GM18526 (cell line): ENCODE measurements around the gene IPO8.

ENCODE experiments used
- POLR2A ChIP-seq: IDR thresholded peaks from 3 replicates; pipeline ENCODE4 v1.6.1; 2011; ENCODE audit not compliant: insufficient read length; ENCODE audit errors: extremely low read depth

The IPO8 gene

DNA sequence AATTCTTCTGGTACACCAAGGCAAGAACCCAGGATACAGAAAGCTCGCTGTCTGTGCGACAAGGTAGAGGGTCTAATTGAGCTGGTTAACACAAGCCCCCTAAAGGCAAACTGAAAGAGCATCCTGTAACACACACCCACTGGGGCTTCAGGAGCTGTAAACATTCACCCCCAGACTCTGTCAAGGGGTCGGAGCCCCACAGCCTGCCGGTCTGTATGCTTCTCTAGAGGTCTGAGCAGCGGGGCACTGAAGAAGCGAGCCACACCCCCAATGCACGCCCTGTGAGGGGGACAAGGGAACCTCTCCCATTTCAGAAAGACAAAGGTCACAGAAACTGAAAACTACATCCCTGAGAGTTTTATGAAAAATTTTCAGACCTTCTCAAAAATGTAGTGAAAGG lies 1.3 kb upstream of the IPO8 start:
- no peak for TF ChIP-seq POLR2A

DNA sequence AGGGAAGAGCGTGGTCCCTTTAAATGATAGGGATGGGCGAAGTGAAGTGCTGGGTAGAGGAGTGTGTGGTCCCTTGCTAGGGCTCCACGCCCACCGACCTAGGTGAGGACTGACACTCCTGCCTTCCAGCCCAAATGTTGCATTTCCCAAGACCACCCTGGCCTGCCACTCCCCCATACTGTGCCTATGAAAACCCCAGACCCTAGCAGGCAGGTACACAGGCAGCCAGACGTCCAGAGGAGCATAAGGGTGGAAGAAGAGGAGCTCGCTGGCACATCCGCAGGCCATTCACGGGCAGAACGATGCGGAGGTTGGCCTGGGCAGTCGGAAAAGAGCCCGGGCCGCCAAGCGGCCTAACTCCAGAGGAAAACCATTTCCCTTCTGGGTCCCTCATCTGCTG lies 817 bp upstream of the IPO8 start:
- TF ChIP-seq POLR2A = no peak

DNA sequence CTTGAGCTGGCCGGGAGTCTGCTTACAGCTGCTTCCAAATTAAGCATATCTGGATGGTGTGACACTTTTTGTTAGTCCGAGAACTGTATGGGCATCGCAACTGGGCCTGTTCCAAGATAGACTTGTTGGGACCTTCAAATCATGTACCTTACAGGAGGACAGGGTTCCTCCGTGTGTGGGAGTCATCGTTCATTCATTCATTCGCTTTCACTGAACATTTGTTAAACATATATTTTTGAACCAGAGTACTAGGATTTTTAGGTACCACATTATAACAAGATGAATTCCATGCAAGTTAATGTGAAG lies 387 bp upstream of the IPO8 start:
- no peak for TF ChIP-seq POLR2A

DNA sequence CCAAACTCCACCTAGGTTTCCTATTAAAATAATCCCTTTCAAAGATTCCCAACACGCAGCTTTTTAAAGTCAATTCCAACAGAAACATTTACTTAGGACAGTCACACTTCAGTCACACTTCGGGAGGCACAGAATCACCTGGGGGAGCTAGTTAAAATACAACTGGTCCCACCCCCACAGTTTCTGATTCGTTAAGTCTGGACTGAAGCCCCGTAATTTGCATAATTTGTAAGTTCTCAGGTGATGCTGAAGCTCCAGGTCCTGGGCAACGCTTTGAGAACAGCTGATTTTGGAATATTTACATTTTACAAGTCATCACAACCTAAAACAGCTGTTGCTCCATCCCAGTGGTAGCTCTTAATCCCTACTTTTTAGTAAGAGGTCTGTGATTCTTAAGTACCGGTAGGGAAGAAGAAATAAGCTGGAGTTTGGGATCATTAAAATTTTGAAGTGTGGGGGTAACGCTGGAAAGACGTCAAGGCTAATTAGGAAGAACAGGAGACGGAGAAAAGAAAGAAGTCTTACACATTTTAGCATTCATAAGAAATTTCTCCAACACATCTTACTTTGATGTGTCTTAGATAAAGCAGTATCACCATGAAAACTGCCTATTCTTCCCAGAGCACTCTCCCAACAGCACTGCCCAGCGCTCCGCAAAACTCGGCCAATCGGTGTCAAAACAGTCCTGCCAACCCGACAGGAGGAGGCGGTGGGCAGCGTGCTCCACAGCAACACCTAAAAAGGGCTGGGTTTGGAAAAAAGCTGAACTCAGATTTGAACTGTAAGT lies 1.1 kb downstream of the IPO8 start:
- no peak for TF ChIP-seq POLR2A

DNA sequence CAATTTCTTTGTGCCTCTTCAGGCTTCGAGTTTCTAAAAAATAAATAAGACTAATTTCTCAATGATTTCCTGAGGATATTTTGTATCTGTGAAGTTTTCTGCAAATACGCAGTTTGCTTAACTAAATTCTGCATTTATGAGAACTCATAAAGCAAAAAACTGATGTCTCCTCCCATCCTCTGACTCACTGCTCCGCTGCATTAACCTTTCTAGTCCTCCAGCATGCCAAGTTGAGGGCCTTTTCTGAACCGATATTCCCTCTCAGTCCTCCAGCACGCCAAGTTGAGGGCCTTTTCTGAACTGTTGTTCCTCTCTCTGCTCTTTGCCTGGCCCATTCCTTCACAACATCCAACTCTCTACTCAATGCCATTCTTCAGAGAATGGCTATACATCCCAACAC lies 3.2 kb downstream of the IPO8 start:
- TF ChIP-seq POLR2A = no peak

DNA sequence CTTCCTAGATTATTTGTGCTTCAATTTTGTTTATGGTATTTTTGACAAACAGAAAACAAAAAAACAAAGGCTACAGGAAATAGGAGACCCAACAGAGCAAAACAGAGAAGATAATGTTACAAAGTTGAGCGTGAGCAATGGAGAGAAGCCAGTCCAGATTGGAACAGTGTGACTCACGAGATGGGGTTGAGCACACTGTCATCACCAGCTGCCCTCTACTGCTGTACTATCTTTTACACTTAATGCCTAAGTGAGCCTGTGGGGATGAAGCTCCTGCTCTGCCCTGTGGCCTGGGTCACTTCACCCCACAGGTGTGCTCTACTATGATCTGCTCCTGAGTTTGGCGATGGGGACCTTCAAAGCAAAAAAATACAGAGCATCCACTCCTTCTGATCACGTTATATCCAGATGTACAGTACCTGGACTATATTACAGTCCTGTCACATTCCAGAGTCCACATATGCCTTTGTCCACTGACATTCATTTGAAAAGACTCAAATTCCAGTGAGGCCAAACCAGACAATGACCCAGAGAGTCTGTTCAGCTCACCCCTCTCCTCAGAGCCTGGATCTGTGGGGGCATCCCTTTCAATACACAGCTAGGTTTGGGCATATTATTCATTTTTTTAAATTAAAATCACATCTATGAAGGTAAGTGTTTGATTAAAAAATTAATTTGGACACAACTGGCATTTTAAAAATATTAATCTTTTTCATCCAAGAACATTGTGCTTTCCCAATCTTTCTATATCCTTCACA lies 4.4 kb downstream of the IPO8 start:
- no peak for TF ChIP-seq POLR2A

DNA sequence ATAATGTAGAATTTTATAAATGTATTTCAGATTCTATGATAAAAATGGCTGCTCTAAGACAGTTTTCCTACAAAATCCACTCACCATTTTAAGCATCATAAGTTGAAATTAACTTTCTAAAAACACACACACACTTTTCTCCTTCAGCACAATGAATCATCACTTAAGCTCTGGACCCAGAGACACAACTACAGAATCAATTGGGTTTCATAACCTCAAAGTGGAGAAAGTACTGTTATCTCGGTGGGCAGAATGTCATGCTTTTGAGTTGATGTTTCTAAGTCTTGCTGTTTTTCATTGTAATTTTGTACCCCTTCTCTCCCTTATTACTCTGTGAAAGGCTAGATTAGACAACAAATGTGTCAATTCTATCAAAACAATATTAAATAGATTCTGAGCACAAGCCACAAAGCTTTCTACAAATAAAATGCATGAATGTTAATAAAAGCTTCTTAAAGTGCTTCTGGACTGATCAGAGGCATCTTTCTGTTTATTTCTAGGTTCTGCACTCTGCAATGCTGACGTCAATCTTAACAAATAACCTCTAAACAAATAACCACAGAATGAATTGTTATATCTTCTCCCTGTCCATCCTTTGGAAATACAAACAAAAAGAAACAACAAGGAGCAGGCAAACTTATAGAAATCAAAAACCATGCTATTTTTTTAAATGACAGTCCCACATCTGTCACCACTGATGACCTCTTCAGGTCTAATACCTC lies 8.2 kb downstream of the IPO8 start:
- TF ChIP-seq POLR2A = no peak

DNA sequence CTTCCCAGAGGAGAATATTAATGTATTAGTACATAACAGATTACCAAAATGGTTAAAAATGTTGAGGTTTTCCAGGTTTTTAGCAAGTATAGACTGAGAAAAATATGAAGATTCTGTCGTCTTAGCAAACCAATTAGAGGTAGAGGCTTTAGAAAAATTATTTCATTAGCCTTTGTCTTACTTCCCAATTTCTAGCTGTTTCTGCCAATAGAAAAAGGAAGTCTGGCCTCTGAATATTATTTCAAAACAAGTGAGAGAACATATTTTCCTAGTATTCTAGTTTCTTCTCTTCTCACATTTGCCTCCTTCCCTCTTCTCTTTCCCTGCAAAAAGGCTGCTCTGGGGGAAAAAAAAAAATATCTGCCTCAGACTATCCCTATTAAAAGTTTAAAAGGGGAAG lies 16.4 kb downstream of the IPO8 start:
- TF ChIP-seq POLR2A = no peak

DNA sequence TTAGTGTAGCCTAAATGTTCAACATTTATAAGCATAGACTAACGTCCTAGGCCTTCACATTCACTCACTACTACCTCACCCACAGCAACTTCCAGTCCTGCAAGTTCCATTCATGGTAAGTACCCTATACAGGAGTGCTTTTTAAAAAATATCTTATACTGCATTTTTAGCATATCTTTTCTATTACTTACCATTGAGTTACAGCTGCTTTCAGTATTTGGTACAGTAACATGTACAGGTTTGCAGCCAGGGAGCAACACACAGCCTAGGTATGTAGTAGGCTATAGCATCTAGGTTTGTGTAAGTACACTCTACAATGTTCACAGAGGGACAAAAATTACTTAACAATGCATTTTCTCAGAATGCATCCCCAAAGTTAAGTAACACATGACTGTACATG lies 17.4 kb downstream of the IPO8 start:
- no peak for TF ChIP-seq POLR2A

DNA sequence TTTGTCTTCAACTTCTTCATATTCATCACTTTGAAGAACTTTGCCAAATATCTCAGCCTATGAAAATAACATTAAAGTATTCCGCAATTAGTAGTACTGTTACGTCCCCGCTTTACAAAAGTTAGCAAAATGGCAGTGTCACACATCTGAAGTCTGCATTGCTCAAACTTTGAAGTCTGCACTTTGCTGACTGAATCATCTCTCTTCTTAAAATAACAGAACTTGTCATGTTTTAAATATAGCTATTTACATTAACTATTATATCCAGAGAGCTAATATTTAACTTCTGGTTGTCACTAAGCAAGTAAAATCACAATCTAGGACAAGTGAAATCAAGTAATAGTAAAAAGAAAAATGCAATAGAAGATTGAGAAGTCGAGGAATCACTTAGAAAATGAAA lies 34.5 kb downstream of the IPO8 start:
- no peak for TF ChIP-seq POLR2A

DNA sequence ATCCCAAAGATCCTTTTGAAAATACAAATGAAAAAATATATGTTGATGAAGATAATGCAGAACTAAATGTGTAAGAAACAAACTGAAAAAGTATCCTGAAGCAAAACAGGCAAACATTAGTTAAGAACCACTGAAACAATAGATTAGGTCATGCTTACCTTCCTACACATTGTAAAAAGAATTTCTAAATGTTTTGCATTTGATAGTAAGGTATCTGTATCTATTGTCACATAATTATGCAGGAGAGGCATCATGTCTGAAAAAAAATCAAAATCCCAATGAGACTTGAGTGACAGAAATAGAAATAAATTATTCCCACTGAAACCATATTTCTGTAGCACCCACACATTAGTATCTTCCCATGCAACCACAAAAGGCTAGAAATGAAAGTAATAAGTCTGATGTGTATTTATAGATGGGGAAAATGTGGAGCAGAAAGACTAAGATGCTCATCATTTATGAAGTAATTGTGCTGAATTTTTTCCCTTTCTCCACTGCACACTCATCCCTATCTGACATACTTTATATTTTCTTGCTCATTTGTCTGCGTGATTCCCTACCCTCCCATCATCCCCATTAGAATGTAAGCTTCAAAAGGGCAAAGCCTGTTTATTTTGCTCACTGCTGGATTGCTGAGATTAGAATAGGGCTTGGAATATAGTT lies 43.5 kb downstream of the IPO8 start:
- no peak for TF ChIP-seq POLR2A

DNA sequence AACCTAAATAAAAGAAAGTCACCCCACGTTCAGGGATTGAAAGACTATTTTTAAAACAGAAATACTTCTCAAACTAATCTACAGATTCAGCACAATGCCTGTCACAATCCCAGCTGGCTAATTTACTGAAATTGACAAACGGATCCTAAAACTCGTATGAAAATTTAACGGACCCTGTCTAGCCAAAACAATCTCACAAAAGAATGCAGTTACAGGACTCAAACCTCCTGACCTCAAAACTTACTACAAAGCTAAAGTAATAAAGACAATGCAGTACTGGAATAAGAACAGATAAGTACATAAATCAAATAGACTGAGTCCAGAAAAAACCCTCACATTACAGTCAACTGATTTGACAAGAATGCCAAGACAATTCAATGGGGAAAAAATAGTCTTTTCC lies 48.8 kb downstream of the IPO8 start:
- TF ChIP-seq POLR2A = no peak

DNA sequence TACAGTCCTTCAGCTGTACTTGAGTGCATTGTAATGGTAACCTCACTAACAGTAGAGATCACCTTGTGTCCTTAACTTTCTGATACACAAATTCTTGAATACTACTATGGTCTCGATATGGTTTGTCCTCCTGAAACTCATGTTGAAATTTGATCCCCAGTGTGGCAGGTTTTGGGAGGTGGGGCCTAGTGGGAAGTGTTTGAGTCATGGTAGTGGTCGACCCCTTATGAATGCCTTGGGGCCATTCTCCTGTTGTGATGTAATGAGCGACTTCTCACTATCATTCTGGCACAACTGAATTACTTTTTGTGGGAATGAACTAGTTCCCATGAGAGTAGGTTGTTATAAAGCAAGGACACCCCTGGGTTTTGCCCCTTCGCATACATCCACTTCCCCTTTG lies 52.3 kb downstream of the IPO8 start:
- TF ChIP-seq POLR2A = no peak

DNA sequence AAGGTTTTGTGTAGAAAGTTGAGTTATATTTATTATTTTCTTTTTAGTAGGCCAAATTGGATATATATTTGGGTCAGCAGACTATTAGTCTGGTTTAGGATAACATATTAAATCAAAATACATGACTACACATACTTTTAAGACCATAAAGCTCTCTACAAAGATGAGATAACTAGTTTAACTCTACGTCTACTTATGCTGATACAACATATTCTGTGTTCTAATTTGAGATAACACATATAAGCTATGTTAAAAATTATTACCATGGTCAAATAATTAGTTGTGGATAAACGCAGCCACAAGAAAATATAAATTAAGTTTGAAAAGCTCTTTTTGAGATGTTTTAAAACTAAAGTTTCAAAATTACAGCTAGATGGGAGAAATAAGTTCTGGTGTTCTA lies 55.3 kb downstream of the IPO8 start:
- TF ChIP-seq POLR2A = no peak

DNA sequence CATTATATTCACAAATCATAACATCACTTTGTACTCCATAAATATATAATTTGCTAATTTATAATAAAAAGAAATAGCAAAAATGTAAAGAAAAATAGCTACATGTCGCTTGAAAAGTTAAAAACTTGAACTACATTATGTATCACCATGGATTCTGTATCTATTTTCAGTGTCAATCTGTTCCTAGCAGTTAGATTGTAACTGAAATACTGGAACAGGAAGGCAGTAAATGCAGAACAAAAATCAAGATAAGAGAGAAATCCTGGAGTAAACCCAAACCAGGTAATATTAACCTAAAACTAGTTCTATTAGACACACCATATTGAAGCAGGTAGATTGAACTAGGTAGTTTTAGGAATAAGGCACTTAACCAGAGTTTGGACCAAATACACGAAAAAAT lies 60.3 kb downstream of the IPO8 start:
- no peak for TF ChIP-seq POLR2A

DNA sequence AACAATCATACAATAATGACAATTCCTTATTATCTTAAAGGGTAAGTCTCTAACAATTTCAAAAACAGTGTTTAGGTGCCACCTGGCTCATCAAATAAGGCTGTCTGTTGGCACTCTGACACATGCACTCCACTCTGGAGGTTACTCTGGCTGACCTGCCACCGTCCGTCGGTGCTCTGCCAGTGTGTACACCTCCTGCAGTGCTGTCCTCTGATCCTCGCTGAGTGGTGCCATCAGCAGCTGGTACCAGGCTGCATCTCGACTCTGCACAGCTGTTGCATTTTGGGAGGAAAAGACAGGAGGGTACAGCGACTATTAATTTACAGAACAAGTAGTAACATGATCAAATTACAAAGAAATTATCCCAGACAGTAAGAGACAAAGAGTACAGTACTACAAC lies 63.9 kb downstream of the IPO8 start:
- TF ChIP-seq POLR2A = no peak

DNA sequence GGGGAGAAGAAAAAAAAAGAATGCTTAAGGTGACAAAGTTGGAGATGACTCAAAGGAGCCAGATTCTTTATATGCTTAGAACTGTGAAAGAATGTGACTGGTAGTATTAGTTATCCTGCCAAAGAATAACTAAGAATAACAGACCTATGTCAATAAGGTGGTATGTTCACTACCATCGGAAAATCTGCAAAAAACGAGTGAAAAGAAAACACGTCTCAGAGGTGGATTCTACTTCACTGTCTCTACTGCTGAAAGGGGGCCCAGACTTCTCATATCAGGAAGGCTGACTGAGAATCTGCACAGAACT lies 64.7 kb downstream of the IPO8 start:
- no peak for TF ChIP-seq POLR2A
